Measurements from ENCODE around the gene STOX1. TPM values are rescaled to one million over a fixed set of nuclear protein-coding genes. Genes with fewer than 3 reads are reported as not detected.

The STOX1 gene
- total and polyA plus RNA-seq, 2 of the 13 experiments (the other 11 are each of a cell fraction or from before 2014, with no cell fraction given): 2.5 to 6.0 TPM

GRCh38 chr10:68900427-68901104, 73.2 kb downstream of the STOX1 start (continued):
- TF ChIP-seq HMGXB3 (CRISPR knock-in tag; IDR thresholded peaks at IDR 0.05; ENCODE audit: borderline replicate concordance) (peak; percentile 30; the same call in 1 of the 2 replicates), ZNF484 (CRISPR knock-in tag; IDR thresholded peaks at IDR 0.05; ENCODE audit: borderline replicate concordance, low read depth) (no peak), RFX1 (IDR thresholded peaks at IDR 0.05) (no peak), PAWR (CRISPR knock-in tag; IDR thresholded peaks at IDR 0.05; ENCODE audit: borderline replicate concordance) (peak; percentile 43; the same call in 1 of the 2 replicates), ZNF660 (CRISPR knock-in tag; IDR thresholded peaks at IDR 0.05; ENCODE audit: borderline replicate concordance, low read depth) (no peak), SRSF4 (IDR thresholded peaks at IDR 0.05; ENCODE audit: low read depth, low read length, poor library complexity, severe bottlenecking) (no peak), HHEX (CRISPR knock-in tag; IDR thresholded peaks at IDR 0.05) (no peak), ZNF513 (CRISPR knock-in tag; conservative IDR thresholded peaks at IDR 0.05) (no peak), ZFP36 (IDR thresholded peaks at IDR 0.05; ENCODE audit: borderline replicate concordance, low read depth, low read length, partially characterized antibody) (no peak), GATAD2A (CRISPR knock-in tag; IDR thresholded peaks at IDR 0.05) (peak; percentile 32; the same call in 1 of the 2 replicates), PITX1 (CRISPR knock-in tag; IDR thresholded peaks at IDR 0.05) (no peak), NCOR1 (IDR thresholded peaks at IDR 0.05; ENCODE audit: borderline replicate concordance, low read length) (no peak), SMAD1 (CRISPR knock-in tag; IDR thresholded peaks at IDR 0.05; ENCODE audit: borderline replicate concordance, low read depth) (0 out of 2 replicates have a peak, but pooled peaks have one; percentile 12), ELF3 (CRISPR knock-in tag; IDR thresholded peaks at IDR 0.05) (peak; percentile 68), SNAPC2 (CRISPR knock-in tag; IDR thresholded peaks at IDR 0.05) (peak; percentile 76; the same call in 1 of the 2 replicates), NFE2 (CRISPR knock-in tag; IDR thresholded peaks at IDR 0.05) (no peak), ZNF629 (CRISPR knock-in tag; conservative IDR thresholded peaks at IDR 0.05) (no peak), ERF (CRISPR knock-in tag; IDR thresholded peaks at IDR 0.05) (peak; percentile 88; the same call in 1 of the 2 replicates), CBX5 (CRISPR knock-in tag; IDR thresholded peaks at IDR 0.05; ENCODE audit: borderline replicate concordance) (peak; percentile 86; the same call in 1 of the 2 replicates), RFXANK (CRISPR knock-in tag; IDR thresholded peaks at IDR 0.05) (no peak), ZNF44 (CRISPR knock-in tag; IDR thresholded peaks at IDR 0.05) (0 out of 2 replicates have a peak, but pooled peaks have one; percentile 45), ISL2 (CRISPR knock-in tag; IDR thresholded peaks at IDR 0.05) (peak; percentile 57; the same call in 1 of the 2 replicates), ZNF710 (CRISPR knock-in tag; IDR thresholded peaks at IDR 0.05; ENCODE audit: borderline replicate concordance) (no peak)
